ENCODE data around the gene FAM237A. TPM values are rescaled to one million over a fixed set of nuclear protein-coding genes. Genes with fewer than 3 reads are reported as not detected.

FAM237A gene
- polyA plus RNA-seq (2012; rRNA removed) = not detected in 2 replicates
- polyA plus RNA-seq (2012; cell fraction: cytosol; rRNA removed) = not detected in 2 replicates
- polyA plus RNA-seq (2012; cell fraction: nucleus; rRNA removed) = not detected in 2 replicates

- Histone ChIP-seq H3K9me2 (0 out of 2 replicates have a peak, but pooled peaks cover 3% of the 10 kb centered on the region), H3K27me3 (ENCODE audit: insufficient read depth) (no peaks in the 10 kb centered on the region; the same call in 1 of the 2 replicates), H3K79me2 (ENCODE audit: insufficient read depth) (no peaks in the 10 kb centered on the region), H3K4me2 (0 out of 2 replicates have a peak within 1 kb of the TSS, but pooled peaks have one; percentile 24), H2AFZ (ENCODE audit: low read depth) (no peak within 1 kb of the TSS), H3K4me1 (ENCODE audit: control insufficient read depth in 1 of 2, insufficient read depth in 2 of 2, low read depth in 1 of 2, low read length in 1 of 2) (no peaks in the 10 kb centered on the region; a peak in 1 of 4 replicates), H3K9me3 (no peaks in the 10 kb centered on the region), H3K27ac (ENCODE audit: low read depth in 2 of 2, low read length in 1 of 2) (no peak within 1 kb of the TSS), H4K20me1 (ENCODE audit: insufficient read depth) (no peaks in the 10 kb centered on the region), H3K36me3 (replicated peaks in 1 of 2; ENCODE audit: control insufficient read depth in 1 of 2, insufficient read depth in 2 of 2, low read length in 1 of 2) (no peaks in the 10 kb centered on the region), H3K9ac (no peak within 1 kb of the TSS), H3K4me3 (ENCODE audit: low read depth in 2 of 2, low read length in 1 of 2) (peak within 1 kb of the TSS in 1 of 2 experiments; percentile 40; a peak in 3 of 4 replicates), H3F3A (replicated peaks; ENCODE audit: insufficient read depth) (no peaks in the 10 kb centered on the region)
- CTCF ChIA-PET = interaction anchor here (0.6 to 2.1 kb wide), 5 partner anchors 10 to 1184 kb away, joined by 3 to 4 read pairs (median 4); no protein-coding TSS in a partner anchor
- DNase-seq = peak; percentile 68
- 20% methylated on average over 44 of the region's 56 CpGs for WGBS (ENCODE audit: low lambda C conversion rate)
- TF ChIP-seq, protein P1, sequence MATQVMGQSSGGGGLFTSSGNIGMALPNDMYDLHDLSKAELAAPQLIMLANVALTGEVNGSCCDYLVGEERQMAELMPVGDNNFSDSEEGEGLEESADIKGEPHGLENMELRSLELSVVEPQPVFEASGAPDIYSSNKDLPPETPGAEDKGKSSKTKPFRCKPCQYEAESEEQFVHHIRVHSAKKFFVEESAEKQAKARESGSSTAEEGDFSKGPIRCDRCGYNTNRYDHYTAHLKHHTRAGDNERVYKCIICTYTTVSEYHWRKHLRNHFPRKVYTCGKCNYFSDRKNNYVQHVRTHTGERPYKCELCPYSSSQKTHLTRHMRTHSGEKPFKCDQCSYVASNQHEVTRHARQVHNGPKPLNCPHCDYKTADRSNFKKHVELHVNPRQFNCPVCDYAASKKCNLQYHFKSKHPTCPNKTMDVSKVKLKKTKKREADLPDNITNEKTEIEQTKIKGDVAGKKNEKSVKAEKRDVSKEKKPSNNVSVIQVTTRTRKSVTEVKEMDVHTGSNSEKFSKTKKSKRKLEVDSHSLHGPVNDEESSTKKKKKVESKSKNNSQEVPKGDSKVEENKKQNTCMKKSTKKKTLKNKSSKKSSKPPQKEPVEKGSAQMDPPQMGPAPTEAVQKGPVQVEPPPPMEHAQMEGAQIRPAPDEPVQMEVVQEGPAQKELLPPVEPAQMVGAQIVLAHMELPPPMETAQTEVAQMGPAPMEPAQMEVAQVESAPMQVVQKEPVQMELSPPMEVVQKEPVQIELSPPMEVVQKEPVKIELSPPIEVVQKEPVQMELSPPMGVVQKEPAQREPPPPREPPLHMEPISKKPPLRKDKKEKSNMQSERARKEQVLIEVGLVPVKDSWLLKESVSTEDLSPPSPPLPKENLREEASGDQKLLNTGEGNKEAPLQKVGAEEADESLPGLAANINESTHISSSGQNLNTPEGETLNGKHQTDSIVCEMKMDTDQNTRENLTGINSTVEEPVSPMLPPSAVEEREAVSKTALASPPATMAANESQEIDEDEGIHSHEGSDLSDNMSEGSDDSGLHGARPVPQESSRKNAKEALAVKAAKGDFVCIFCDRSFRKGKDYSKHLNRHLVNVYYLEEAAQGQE (IDR thresholded peaks at IDR 0.05; ENCODE audit: low read depth, low read length) = peak; percentile 98
- TF ChIP-seq RCOR1 (IDR thresholded peaks at IDR 0.05; ENCODE audit: low read length) = no peak
- POLR2A ChIA-PET = interaction anchor here (0.6 kb wide), 1 partner anchor 740 kb away, joined by 3 read pairs; no protein-coding TSS in a partner anchor
Observed at GRCh38 chr2:206642075-206643025, at the start of gene FAM237A. Gene FAM237A, plus strand, starts transcription at chr2:206642487. Its CDS starts 1,750 bp downstream, at chr2:206644237.

DNA sequence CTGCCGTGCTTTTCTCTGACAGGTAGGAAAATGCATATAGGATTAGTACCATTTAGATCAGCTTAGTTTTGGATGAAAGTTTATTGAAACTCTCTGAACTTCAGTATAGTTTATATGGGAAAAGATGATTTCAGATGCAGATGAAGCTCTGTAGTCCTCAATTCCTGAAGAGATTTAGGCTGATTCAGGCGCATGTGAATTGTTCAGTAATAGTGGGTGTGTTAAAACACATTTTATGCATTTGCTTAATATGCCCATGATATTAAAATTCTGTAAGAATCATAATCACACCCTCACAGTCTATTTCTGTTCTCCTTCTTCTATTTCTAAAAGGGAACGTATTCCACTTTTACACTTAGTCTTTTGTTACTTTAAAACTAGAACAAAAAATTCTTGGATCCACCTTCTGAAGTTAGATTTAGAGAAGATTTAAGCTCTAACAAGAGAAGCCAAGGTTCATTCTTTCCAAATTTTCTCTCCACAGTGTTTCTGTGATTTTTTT is 44.5 kb upstream of the FAM237A start:
- H4K20me1 ChIP-seq (ENCODE audit: insufficient read depth) = no peaks in the 10 kb centered on the region
- no peaks in the 10 kb centered on the region for H3K79me2 ChIP-seq (ENCODE audit: insufficient read depth)
- 75% methylated on average over 3 of the region's 3 CpGs for WGBS (ENCODE audit: low lambda C conversion rate)
- H3K4me2 ChIP-seq = no peak overlapping the region
- H2AFZ ChIP-seq (ENCODE audit: low read depth) = no peak overlapping the region
- no peaks in the 10 kb centered on the region for H3K27me3 ChIP-seq (ENCODE audit: insufficient read depth)
- ChIA-PET CTCF (interaction anchor here (1.8 kb wide), 1 partner anchor 41 kb away, joined by 4 read pairs; no protein-coding TSS in a partner anchor), POLR2A (no interaction called here)
- no peaks in the 10 kb centered on the region for H3K4me1 ChIP-seq (ENCODE audit: control insufficient read depth in 1 of 2, insufficient read depth in 2 of 2, low read depth in 1 of 2, low read length in 1 of 2)
- H3K36me3 ChIP-seq (replicated peaks in 1 of 2; ENCODE audit: control insufficient read depth in 1 of 2, insufficient read depth in 2 of 2, low read length in 1 of 2) = peaks cover 0 to 3% of the 10 kb centered on the region in 2 experiments
- TF ChIP-seq GABPA (IDR thresholded peaks at IDR 0.05; ENCODE audit: low read depth) = no peak
- TF ChIP-seq USF2 (IDR thresholded peaks at IDR 0.05; ENCODE audit: borderline replicate concordance, low read depth, low read length) = no peak
- TF ChIP-seq EZH2phosphoT487 (IDR thresholded peaks at IDR 0.05; ENCODE audit: borderline replicate concordance, low read depth) = no peak
- TF ChIP-seq MEF2A (IDR thresholded peaks at IDR 0.05; ENCODE audit: borderline replicate concordance, low read depth) = no peak
- TF ChIP-seq SIN3A (IDR thresholded peaks at IDR 0.05; ENCODE audit: borderline replicate concordance, low read depth, low read length) = no peak
- TF ChIP-seq TAF1 (IDR thresholded peaks at IDR 0.05; ENCODE audit: borderline replicate concordance, low read depth, low read length) = no peak
- no peak for TF ChIP-seq YY1 (IDR thresholded peaks at IDR 0.05; ENCODE audit: low read depth)
- TF ChIP-seq FOXM1 (IDR thresholded peaks at IDR 0.05; ENCODE audit: low read depth) = no peak
- TF ChIP-seq FOXJ3 (CRISPR knock-in tag; IDR thresholded peaks at IDR 0.05) = no peak
- TF ChIP-seq EP300 (IDR thresholded peaks at IDR 0.05; ENCODE audit: borderline replicate concordance in 1 of 2, low read depth in 1 of 2, low read length in 1 of 2) = no peak
- TF ChIP-seq RCOR1 (IDR thresholded peaks at IDR 0.05; ENCODE audit: low read length) = no peak
- H3K9me3 ChIP-seq = no peaks in the 10 kb centered on the region
- H3K4me3 ChIP-seq (ENCODE audit: low read depth in 2 of 2, low read length in 1 of 2) = no peak overlapping the region
- DNase-seq = no peak
- H3K9ac ChIP-seq = no peak overlapping the region
- no peaks in the 10 kb centered on the region for H3K9me2 ChIP-seq
- no peak overlapping the region for H3K27ac ChIP-seq (ENCODE audit: low read depth in 2 of 2, low read length in 1 of 2)
- H3F3A ChIP-seq (replicated peaks; ENCODE audit: insufficient read depth) = no peaks in the 10 kb centered on the region

Measured in SK-N-SH (cell line).